Neural cell (in vitro differentiated cells): ENCODE measurements around the gene TAS2R41. TPM values are rescaled to one million over a fixed set of nuclear protein-coding genes. Genes with fewer than 3 reads are reported as not detected.

ENCODE experiments used
- H2AFZ ChIP-seq: fragments of 200-600, 300-800 bp; sonication (generic), shearing (Covaris generic); 2 replicates; pipeline ENCODE4 v1.6.0; 2014; ENCODE audit warnings: low read depth, mild to moderate bottlenecking, antibody characterized with exemption, low read length, moderate library complexity
- H3F3A ChIP-seq: fragments of 200-600 bp; shearing (Covaris generic); 2 replicates; pipeline ENCODE4 v1.6.1; 2016; ENCODE audit warnings: mild to moderate bottlenecking, moderate library complexity, mixed read lengths, antibody characterized with exemption, low read length; ENCODE audit not compliant: insufficient read depth, poor library complexity, severe bottlenecking
- H3K27ac ChIP-seq: fragments of 200-600, 300-800 bp; sonication (generic), shearing (Covaris generic); 2 replicates; pipeline ENCODE4 v1.5.1; 2014; ENCODE audit warnings: mild to moderate bottlenecking, low read length, moderate library complexity
- H3K27me3 ChIP-seq: fragments of 300-800, 200-600 bp; sonication (generic), shearing (Covaris generic); 2 replicates; pipeline ENCODE4 v1.6.0; 2014; ENCODE audit warnings: mild to moderate bottlenecking, low read depth, low read length, moderate library complexity; ENCODE audit not compliant: insufficient read depth
- H3K36me3 ChIP-seq: fragments of 300-800, 200-600 bp; sonication (generic), shearing (Covaris generic); 2 replicates; pipeline ENCODE4 v1.5.1; 2014; ENCODE audit warnings: mild to moderate bottlenecking, antibody characterized with exemption, low read length, moderate library complexity; ENCODE audit not compliant: insufficient read depth
- H3K4me2 ChIP-seq: fragments of 300-800, 200-600 bp; sonication (generic), shearing (Covaris generic); 2 replicates; pipeline ENCODE4 v1.6.0; 2014; ENCODE audit warnings: mild to moderate bottlenecking, low read length
- H3K4me3 ChIP-seq: fragments of 300-800, 200-600 bp; sonication (generic), shearing (Covaris generic); 2 replicates; pipeline ENCODE4 v1.5.1; 2014; ENCODE audit warnings: mild to moderate bottlenecking, low read length, moderate library complexity
- H3K79me2 ChIP-seq: fragments of 200-600 bp; shearing (Covaris generic); replicated peaks from 2 replicates; pipeline ENCODE4 v1.6.0; 2014; ENCODE audit warnings: mild to moderate bottlenecking, low read length, moderate library complexity; ENCODE audit not compliant: insufficient read depth
- H3K9ac ChIP-seq: fragments of 300-800, 200-600 bp; sonication (generic), shearing (Covaris generic); 2 replicates; pipeline ENCODE4 v1.6.1; 2016; ENCODE audit warnings: mild to moderate bottlenecking, low read length, mixed read lengths
- H3K9me2 ChIP-seq: fragments of 200-600 bp; shearing (Covaris generic); 2 replicates; pipeline ENCODE4 v1.6.1; 2016; ENCODE audit warnings: mild to moderate bottlenecking, low read length, mixed read lengths; ENCODE audit not compliant: insufficient read depth
- H3K9me3 ChIP-seq: fragments of 200-600, 300-800 bp; sonication (generic), shearing (Covaris generic); 2 replicates; pipeline ENCODE4 v1.6.1; 2016; ENCODE audit warnings: mild to moderate bottlenecking, mixed run types, low read length, moderate library complexity, mixed read lengths
- H4K20me1 ChIP-seq: fragments of 200-600 bp; shearing (Covaris generic); 2 replicates; pipeline ENCODE4 v1.6.1; 2016; ENCODE audit warnings: mild to moderate bottlenecking, mixed run types; ENCODE audit not compliant: insufficient read depth
- CTCF ChIP-seq: fragments of 450-650 bp; IDR thresholded peaks from 2 replicates; pipeline ENCODE4 v1.5.1; 2014; ENCODE audit warnings: antibody characterized with exemption, mild to moderate bottlenecking, moderate library complexity; ENCODE audit not compliant: poor library complexity, severe bottlenecking
- EP300 ChIP-seq: fragments of 450-650 bp; conservative IDR thresholded peaks from 2 replicates; pipeline ENCODE4 v1.6.1; 2014; ENCODE audit warnings: antibody characterized with exemption, mild to moderate bottlenecking, moderate library complexity; ENCODE audit not compliant: poor library complexity, severe bottlenecking
- EZH2 ChIP-seq: fragments of 200-600, 300-800 bp; shearing (Covaris generic), sonication (generic); IDR thresholded peaks from 2 replicates; pipeline ENCODE4 v1.6.1; 2014; ENCODE audit warnings: antibody characterized with exemption, low read length, borderline replicate concordance, mild to moderate bottlenecking; ENCODE audit not compliant: insufficient read depth, poor library complexity, severe bottlenecking
- MXI1 ChIP-seq: fragments of 450-650 bp; conservative IDR thresholded peaks from 2 replicates; pipeline ENCODE4 v1.6.1; 2014; ENCODE audit warnings: antibody characterized with exemption, mild to moderate bottlenecking; ENCODE audit not compliant: poor library complexity, severe bottlenecking
- POLR2AphosphoS5 ChIP-seq: IDR thresholded peaks from 2 replicates; pipeline ENCODE4 v1.6.1; 2012
- RAD21 ChIP-seq: fragments of 450-650 bp; conservative IDR thresholded peaks from 2 replicates; pipeline ENCODE4 v1.6.1; 2014; ENCODE audit warnings: antibody characterized with exemption, mild to moderate bottlenecking, moderate library complexity
- REST ChIP-seq: IDR thresholded peaks from 2 replicates; pipeline ENCODE4 v1.6.1; 2012; ENCODE audit warnings: borderline replicate concordance
- SMC3 ChIP-seq: fragments of 450-650 bp; conservative IDR thresholded peaks from 2 replicates; pipeline ENCODE4 v1.6.1; 2014; ENCODE audit warnings: antibody characterized with exemption, mild to moderate bottlenecking, moderate library complexity; ENCODE audit not compliant: poor library complexity
- TAF1 ChIP-seq: IDR thresholded peaks from 2 replicates; pipeline ENCODE4 v1.6.1; 2012; ENCODE audit warnings: low read depth
- polyA plus RNA-seq: library from polyadenylated mRNA; depleted of rRNA; stranded (reverse); fragments of >200 nt; gene quantifications from 2 replicates; pipeline ENCODE4 v1.2.3, GENCODE V29; 2014

TAS2R41 gene
- polyA plus RNA-seq, 1 donor from 2014 or later: not detected

- no peaks in the 10 kb centered on the region for H3K36me3 ChIP-seq
- no peaks in the 10 kb centered on the region for H4K20me1 ChIP-seq
- H3K4me2 ChIP-seq: no peak overlapping the region
- no peak overlapping the region for H3K27ac ChIP-seq
- no peak overlapping the region for H3K4me3 ChIP-seq
- H2AFZ ChIP-seq: no peak overlapping the region
- no peaks in the 10 kb centered on the region for H3K9me2 ChIP-seq
- H3K27me3 ChIP-seq: no peaks in the 10 kb centered on the region
- TF ChIP-seq MXI1 (no peak), EP300 (no peak), SMC3 (no peak), REST (no peak), RAD21 (no peak), POLR2AphosphoS5 (no peak), CTCF (no peak), EZH2 (no peak), TAF1 (no peak)
- H3F3A ChIP-seq: no peaks in the 10 kb centered on the region
- no peaks in the 10 kb centered on the region for H3K9me3 ChIP-seq
- no peak overlapping the region for H3K9ac ChIP-seq
- no peaks in the 10 kb centered on the region for H3K79me2 ChIP-seq
Observed at GRCh38 chr7:143487566-143487965, 9.9 kb downstream of the TAS2R41 start.

GRCh38 chr7:143490717-143491306 lies 13.1 kb downstream of the TAS2R41 start:
- TF ChIP-seq REST (no peak), RAD21 (no peak), EP300 (no peak), CTCF (no peak), SMC3 (no peak), TAF1 (no peak), EZH2 (no peak), POLR2AphosphoS5 (no peak)
- Histone ChIP-seq H3K9ac (no peak overlapping the region), H3K9me2 (no peaks in the 10 kb centered on the region), H3K4me2 (no peak overlapping the region), H3K27ac (no peak overlapping the region), H4K20me1 (no peaks in the 10 kb centered on the region), H3K4me3 (no peak overlapping the region), H3K79me2 (no peaks in the 10 kb centered on the region), H3K27me3 (no peaks in the 10 kb centered on the region), H3K36me3 (no peaks in the 10 kb centered on the region), H3K9me3 (no peaks in the 10 kb centered on the region), H2AFZ (no peak overlapping the region), H3F3A (no peaks in the 10 kb centered on the region)
